ENCODE data around the gene MCL1. TPM values are rescaled to one million over a fixed set of nuclear protein-coding genes. Genes with fewer than 3 reads are reported as not detected.
A peak's percentile ranks its signal among the peaks of the same experiment; 100 is the strongest.

The MCL1 gene
- total RNA-seq, 1 donor from 2014 or later = 233 TPM

GRCh38 chr1:150562446-150563339 is 16.7 kb downstream of the MCL1 start:
- ChIA-PET CTCF (interaction anchor here (0.9 to 13.3 kb wide), 11 partner anchors 8 to 416 kb away, joined by 3 to 358 read pairs (median 5); partner anchors contain the start of genes ENSA, GOLPH3L and MCL1), POLR2A (interaction anchor here (0.6 to 14.0 kb wide), 24 partner anchors 14 to 1200 kb away, joined by 3 to 1106 read pairs (median 4); partner anchors contain the start of genes CTSS, ENSA, FALEC and GOLPH3L)
- Mint-ChIP-seq H3K4me1 (peaks cover 70% of the 10 kb centered on the region), H3K4me3 (peak overlapping the region; percentile 96), H3K27me3 (no peaks in the 10 kb centered on the region), H3K27ac (peak overlapping the region; percentile 98), H3K36me3 (ENCODE audit: low read depth) (peaks cover 2% of the 10 kb centered on the region), H3K9me3 (no peaks in the 10 kb centered on the region)
- ATAC-seq (ENCODE audit: low read depth) (peak; percentile 63), DNase-seq (peak; percentile 69)
- intact Hi-C loops (cut with micrococcal nuclease) = loop anchor here (1.0 to 10.0 kb wide), 8 partner anchors 11 to 445 kb away; partner anchors contain the start of genes ARNT, CTSS, FALEC and MCL1
- no peak for TF ChIP-seq CTCF (IDR thresholded peaks at IDR 0.05)

GRCh38 chr1:150561974-150562445 is 17.4 kb downstream of the MCL1 start:
- Mint-ChIP-seq H3K9me3 (no peaks in the 10 kb centered on the region), H3K27me3 (no peaks in the 10 kb centered on the region), H3K36me3 (ENCODE audit: low read depth) (no peaks in the 10 kb centered on the region), H3K4me1 (peaks cover 63% of the 10 kb centered on the region), H3K4me3 (peak overlapping the region; percentile 96), H3K27ac (peak overlapping the region; percentile 98)
- no peak for TF ChIP-seq CTCF (IDR thresholded peaks at IDR 0.05)
- peak; percentile 79 for DNase-seq
- intact Hi-C loops (cut with micrococcal nuclease) = loop anchor here (1.0 to 10.0 kb wide), 10 partner anchors 17 to 445 kb away; partner anchors contain the start of genes ARNT, CTSS, ENSA and FALEC
- ATAC-seq (ENCODE audit: low read depth) = peak; percentile 43
- CTCF ChIA-PET = interaction anchor here (0.9 to 13.3 kb wide), 9 partner anchors 9 to 306 kb away, joined by 3 to 358 read pairs (median 8); partner anchors contain the start of genes ENSA and MCL1
- POLR2A ChIA-PET = interaction anchor here (0.6 to 14.0 kb wide), 16 partner anchors 14 to 675 kb away, joined by 3 to 1106 read pairs (median 5); partner anchors contain the start of genes ENSA, FALEC, GOLPH3L and MCL1

GRCh38 chr1:150561254-150561973 is 18.0 kb downstream of the MCL1 start:
- intact Hi-C loops (cut with micrococcal nuclease) = loop anchor here (1.0 to 10.0 kb wide), 6 partner anchors 44 to 446 kb away; partner anchors contain the start of genes CTSS, ENSA, FALEC and GOLPH3L
- ChIA-PET POLR2A (interaction anchor here (0.5 to 14.0 kb wide), 21 partner anchors 8 to 675 kb away, joined by 3 to 1106 read pairs (median 5); partner anchors contain the start of genes ADAMTSL4, ENSA, FALEC and GOLPH3L), CTCF (interaction anchor here (0.7 to 13.3 kb wide), 27 partner anchors 9 to 435 kb away, joined by 3 to 358 read pairs (median 5); partner anchors contain the start of genes ENSA, FALEC, GOLPH3L and MCL1)
- Mint-ChIP-seq H3K4me1 (peaks cover 57% of the 10 kb centered on the region), H3K27ac (peak overlapping the region; percentile 98), H3K9me3 (no peaks in the 10 kb centered on the region), H3K27me3 (no peaks in the 10 kb centered on the region), H3K36me3 (ENCODE audit: low read depth) (no peaks in the 10 kb centered on the region), H3K4me3 (peak overlapping the region; percentile 96)
- TF ChIP-seq CTCF (IDR thresholded peaks at IDR 0.05) = no peak
- no peak for DNase-seq
- peak; percentile 8 for ATAC-seq (ENCODE audit: low read depth)

GRCh38 chr1:150560576-150561253 is 18.7 kb downstream of the MCL1 start:
- peak overlapping the region; percentile 96 for H3K4me3 Mint-ChIP-seq
- H3K27me3 Mint-ChIP-seq = no peaks in the 10 kb centered on the region
- ChIA-PET POLR2A (interaction anchor here (0.5 to 14.0 kb wide), 13 partner anchors 8 to 265 kb away, joined by 3 to 1106 read pairs (median 6); partner anchors contain the start of genes ADAMTSL4, ENSA, FALEC and GOLPH3L), CTCF (interaction anchor here (0.6 to 13.3 kb wide), 35 partner anchors 10 to 446 kb away, joined by 3 to 358 read pairs (median 4); partner anchors contain the start of genes CTSS, ENSA, FALEC and GOLPH3L)
- ATAC-seq (ENCODE audit: low read depth) = peak; percentile 29
- peak overlapping the region; percentile 98 for H3K27ac Mint-ChIP-seq
- peaks cover 50% of the 10 kb centered on the region for H3K4me1 Mint-ChIP-seq
- intact Hi-C loops (cut with micrococcal nuclease) = loop anchor here (1.0 to 10.0 kb wide), 7 partner anchors 43 to 447 kb away; partner anchors contain the start of genes CTSS, ENSA, FALEC and GOLPH3L
- H3K9me3 Mint-ChIP-seq = no peaks in the 10 kb centered on the region
- no peak for TF ChIP-seq CTCF (IDR thresholded peaks at IDR 0.05)
- no peaks in the 10 kb centered on the region for H3K36me3 Mint-ChIP-seq (ENCODE audit: low read depth)
- DNase-seq = peak; percentile 79
